Stimulated activated CD4-positive, alpha-beta T cell treated with anti-CD3 and anti-CD28 coated beads, Interleukin-12 subunit alpha, Interleukin-12 subunit beta, amount 100 ng/mL, for 48 hours (primary cell): ENCODE measurements around the gene MICAL2.

ENCODE experiments used
- DNase-seq, 3 donors: peaks; one replicate each; pipeline ENCODE4 v3.0.0-alpha.2; 2020; ENCODE audit warnings: low read depth in 2 of 3, low spot score in 1 of 3

MICAL2 gene

DNA sequence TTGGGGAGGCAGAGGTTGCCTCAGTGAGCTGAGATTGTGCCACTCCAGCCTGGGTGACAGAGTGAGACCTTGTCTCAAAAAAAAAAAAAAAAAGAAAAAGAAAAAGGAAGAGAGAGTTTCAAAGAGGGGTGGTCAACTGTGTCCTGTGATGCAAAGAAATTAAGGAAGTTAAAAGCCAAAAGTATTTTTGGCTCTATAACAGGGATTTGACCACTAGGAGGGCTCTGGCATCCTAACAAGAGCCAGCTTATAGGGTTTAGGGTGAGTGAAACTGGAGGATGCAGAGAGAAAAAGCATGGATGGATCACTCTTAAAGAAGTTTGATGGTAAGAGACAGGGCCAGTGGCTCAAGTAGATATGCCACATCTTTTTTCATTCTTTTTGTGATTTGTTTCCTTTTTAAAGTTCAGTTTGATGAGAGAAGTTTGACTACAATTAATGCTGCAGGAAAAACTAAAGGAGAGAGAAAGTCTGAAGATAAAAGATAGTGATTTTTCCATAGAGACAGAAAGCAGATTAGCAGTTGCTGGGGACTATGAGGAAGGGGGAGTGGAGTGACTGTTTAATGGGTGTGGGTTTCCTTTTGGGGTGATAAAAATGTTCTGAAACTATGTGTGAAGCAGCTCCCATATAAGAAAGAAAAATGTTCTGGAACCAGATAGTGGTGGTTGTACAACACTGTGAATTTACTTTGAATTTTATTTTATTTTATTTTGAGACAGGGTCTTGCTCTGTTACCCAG is 11.1 kb upstream of the MICAL2 start:
- DNase-seq: no peak

- no peak for DNase-seq
These were observed 10.0 kb upstream of the MICAL2 start for GRCh38 chr11:12100429-12100828.

DNA sequence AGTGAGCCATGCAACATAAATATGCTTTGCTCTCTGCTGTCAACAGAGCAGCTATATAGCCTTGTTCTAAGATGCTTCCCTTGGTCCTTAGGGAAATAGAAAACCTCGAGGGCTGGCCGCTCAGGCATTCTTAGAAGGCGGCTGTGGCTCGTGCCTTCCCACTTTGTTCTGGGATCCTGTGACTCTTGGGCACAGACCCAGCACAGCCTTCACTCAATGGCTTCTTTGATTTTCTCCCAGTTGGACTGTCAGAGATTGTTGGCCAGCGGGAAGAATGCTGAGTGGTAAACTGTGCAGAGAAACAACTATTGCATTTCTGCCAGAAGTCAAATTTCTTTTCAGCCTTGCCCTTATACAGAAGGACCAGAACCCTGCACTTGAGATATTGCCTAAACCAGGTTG is 9.5 kb upstream of the MICAL2 start:
- DNase-seq: no peak

DNA sequence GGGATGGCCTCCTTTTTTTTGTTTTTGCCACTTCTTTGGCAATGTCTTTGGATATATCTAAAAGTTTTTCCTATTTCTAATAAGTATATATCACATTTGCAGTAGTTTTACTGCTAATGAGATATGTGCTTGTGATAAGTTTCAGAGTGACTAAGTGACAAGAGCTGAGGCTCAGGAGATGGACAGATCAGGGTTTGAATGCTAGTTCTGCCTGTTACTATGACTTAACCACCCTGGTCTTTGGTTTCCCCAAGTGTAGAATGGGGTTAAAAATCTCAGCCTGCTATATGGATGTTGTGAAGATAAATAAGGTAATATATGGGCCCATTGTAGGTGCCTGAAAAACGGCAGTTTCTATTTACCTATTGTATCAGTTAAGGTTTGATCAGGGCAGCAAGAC is 9.1 kb upstream of the MICAL2 start:
- DNase-seq: no peak

GRCh38 chr11:12102588-12103410 is 7.6 kb upstream of the MICAL2 start:
- no peak for DNase-seq

GRCh38 chr11:12103411-12104225 is 6.8 kb upstream of the MICAL2 start:
- no peak for DNase-seq

DNA sequence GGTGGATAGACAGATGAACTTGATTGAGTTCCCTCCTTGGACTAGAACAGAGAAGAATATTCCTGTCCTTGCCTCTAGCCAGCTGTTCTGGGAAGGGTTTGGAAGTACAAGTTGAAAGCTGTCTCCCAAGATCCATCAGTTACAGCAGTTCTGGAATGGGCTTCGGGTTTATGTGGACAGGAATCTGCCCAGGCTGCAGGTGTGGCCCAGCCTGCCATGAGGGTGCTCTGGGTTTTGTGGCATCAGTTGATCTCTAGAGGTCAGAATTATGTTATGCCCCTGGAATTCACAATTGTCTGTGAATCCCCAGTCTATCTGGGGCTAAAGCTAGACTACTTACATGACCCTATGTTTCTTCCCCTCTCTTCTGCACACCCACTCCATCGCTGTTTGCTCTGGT is 4.9 kb upstream of the MICAL2 start:
- DNase-seq: no peak

- DNase-seq: no peak
These were observed 4.3 kb upstream of the MICAL2 start for GRCh38 chr11:12106101-12106500.

GRCh38 chr11:12106501-12106900 is 3.9 kb upstream of the MICAL2 start:
- DNase-seq: no peak

- DNase-seq: no peak
These were observed 1.4 kb upstream of the MICAL2 start for GRCh38 chr11:12108875-12109453.

GRCh38 chr11:12109591-12110196 is 696 bp upstream of the MICAL2 start:
- no peak for DNase-seq

DNA sequence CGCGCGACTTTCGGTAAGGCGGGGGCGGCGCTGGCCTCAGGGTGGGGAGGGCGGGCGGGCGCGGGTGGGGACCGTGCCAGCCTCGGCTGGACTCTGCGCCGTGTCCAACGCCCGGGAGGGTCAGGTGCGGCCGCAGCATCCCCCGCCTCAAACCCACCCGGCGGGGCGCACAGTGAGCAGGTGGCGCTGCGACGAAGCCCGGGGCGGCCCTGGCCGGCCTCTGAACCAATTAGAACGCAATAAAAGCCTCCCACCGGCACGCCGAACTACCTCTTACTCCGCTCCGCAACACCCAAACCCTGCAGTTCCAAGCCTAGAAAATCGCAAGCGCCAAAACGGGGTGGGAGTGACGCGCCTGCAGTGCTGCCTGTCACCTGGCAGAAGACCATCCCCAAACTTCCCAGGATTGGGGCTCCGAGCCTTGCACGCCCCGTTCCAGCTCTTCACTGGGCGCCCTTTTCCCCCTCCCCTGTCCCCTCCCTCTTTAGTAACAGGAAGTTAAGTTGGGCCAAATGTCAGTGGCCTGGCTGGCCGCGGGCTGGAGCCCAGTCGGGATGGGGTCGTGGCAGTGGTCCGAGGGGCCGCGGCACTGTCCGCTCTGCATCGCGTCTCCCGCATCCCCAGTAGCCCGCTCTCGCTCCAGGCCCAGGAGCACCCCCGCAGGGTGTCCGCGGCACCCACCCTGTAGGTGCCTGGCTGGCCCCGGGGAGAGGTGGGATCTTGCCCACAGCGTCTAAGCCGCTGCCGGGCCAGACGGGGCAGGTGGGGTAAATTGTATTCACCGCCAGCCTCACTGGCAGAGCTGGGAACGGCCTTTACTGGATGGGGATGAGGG is 541 bp downstream of the MICAL2 start:
- no peak for DNase-seq

DNA sequence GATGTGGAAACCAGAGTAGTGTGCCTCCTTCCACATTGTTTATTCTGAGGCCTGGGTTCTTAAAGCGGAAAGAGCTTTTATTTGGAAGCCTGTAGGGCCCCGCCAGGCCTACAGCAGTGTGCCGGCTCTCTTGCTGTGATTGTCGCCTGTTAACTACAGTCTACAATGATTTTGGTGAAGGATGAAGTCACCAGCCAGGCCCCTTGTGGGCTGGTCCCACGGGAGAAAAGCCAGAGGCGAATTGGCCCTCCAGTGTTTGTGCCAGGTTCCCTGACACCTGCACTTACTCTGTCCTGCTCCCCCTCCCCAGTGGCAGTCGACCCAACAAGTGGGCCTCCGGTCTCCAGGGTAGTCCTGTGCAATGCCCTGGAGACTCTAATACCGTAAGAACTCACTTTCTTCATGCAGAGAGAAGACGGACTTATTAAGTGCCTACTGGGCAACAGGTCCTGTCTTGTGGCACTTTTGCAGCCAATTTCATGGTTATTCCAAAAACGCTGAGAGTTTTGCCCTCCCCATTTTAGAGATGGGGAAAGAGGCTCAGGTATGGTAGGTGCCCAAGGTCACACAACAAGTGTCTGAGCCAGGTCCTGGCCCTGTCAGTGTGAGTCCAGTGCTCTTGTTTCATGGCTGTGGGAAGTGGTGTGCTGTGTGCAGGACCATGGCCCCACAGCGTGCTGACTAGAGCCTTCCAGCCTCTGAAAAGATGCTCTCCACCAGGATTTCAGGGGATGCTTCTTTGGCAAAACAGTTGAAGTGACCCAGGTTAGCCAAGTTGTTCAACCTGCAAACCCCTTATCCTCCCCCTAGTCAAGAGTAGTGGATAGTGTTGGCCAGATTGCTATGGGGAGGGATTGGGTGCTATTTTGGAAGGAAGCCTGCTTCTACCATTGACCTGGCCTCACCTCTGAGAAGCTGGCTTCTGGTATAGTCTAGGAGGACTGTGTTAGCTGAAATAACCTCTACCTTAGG is 1.4 kb downstream of the MICAL2 start:
- no peak for DNase-seq

GRCh38 chr11:12112750-12113149 is 2.4 kb downstream of the MICAL2 start:
- no peak for DNase-seq

DNA sequence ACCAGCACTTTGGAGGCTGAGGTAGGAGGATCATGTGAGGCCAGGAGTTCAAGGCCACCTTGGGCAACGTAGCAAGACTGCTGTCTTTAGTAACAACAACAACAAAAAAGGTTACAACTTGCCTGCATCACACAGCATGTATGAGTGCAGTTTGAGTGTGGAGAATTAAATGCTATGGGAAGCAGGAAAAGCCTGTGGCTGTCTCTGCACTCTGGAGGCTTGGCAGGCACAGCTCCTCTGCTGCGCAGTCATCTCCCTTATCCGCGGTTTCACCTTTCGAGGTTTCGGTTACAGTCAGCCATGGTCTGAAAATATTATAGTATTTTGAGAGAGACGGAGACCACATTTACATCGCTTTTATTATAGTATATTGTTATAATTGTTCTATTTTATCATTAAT is 2.9 kb downstream of the MICAL2 start:
- DNase-seq: no peak

GRCh38 chr11:12114193-12115033 is 4.0 kb downstream of the MICAL2 start:
- no peak for DNase-seq

DNA sequence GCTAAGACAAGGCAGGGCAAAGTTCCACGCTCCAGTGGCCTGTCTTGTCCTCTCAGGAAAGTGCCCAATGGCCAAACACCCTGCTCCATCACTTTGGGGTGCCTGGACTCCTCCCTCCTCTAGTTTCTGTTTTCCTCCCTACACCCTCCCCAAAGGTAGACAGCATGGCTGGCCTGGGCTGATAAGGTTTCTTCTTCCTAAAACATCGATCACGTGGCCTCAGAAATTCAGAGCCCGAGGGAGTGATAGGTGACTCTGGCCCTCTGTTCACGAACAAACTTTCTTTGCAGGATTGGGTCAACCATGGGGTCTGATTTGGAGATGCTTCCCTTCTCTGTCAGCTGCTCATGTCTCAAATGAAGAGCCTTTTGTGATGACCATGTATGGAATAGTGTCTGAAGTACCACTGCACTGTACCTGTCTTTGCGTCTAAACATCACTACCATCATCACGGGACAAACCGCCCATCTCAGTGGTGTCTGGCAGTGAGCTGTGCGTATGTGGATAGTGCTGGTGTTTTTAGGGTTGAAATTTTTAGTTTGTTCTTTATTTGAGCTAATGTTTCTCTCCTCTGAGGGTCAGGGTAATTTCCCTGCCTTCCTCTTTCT is 6.1 kb downstream of the MICAL2 start:
- DNase-seq: no peak

GRCh38 chr11:12117200-12117599 is 6.8 kb downstream of the MICAL2 start:
- no peak for DNase-seq
